Osteoblast (primary cell): ENCODE results near the gene SORCS2. TPM values are rescaled to one million over a fixed set of nuclear protein-coding genes. Genes with fewer than 3 reads are reported as not detected.
A peak's percentile ranks its signal among the peaks of the same experiment; 100 is the strongest.

Experiments used
- DNase-seq: peaks from one replicate; pipeline ENCODE4 v3.0.0; 2011; ENCODE audit warnings: low spot score, mixed read lengths; ENCODE audit not compliant: insufficient read length; ENCODE audit errors: missing footprints
- H2AFZ ChIP-seq: 2 replicates; pipeline ENCODE4 v1.6.0; 2011; ENCODE audit warnings: mild to moderate bottlenecking, low read length
- H3K27ac ChIP-seq: 2 replicates; pipeline ENCODE4 v1.5.1; 2011; ENCODE audit warnings: mild to moderate bottlenecking, low read depth, low read length, moderate library complexity
- H3K27me3 ChIP-seq: 2 replicates; pipeline ENCODE4 v1.6.0; 2012; ENCODE audit warnings: mild to moderate bottlenecking, control low read depth, inconsistent platforms, low read length, moderate library complexity; ENCODE audit not compliant: insufficient read depth
- H3K36me3 ChIP-seq: 2 replicates; pipeline ENCODE4 v1.5.1; 2011; ENCODE audit warnings: mild to moderate bottlenecking, low read length, control low read depth, moderate library complexity; ENCODE audit not compliant: insufficient read depth
- H3K4me1 ChIP-seq: 2 replicates; pipeline ENCODE4 v1.5.1; 2011; ENCODE audit warnings: mild to moderate bottlenecking, low read length, control low read depth, moderate library complexity; ENCODE audit not compliant: insufficient read depth
- H3K4me2 ChIP-seq: 2 replicates; pipeline ENCODE4 v1.6.0; 2011; ENCODE audit warnings: mild to moderate bottlenecking, low read length; ENCODE audit not compliant: insufficient read depth
- H3K4me3 ChIP-seq: fragments of 200-600 bp; sonication (generic); 3 replicates; pipeline ENCODE4 v1.5.1; 2012; ENCODE audit warnings: mild to moderate bottlenecking, low read length, inconsistent platforms; ENCODE audit not compliant: insufficient read depth
- H3K79me2 ChIP-seq: 2 replicates; pipeline ENCODE4 v1.6.0; 2012; ENCODE audit warnings: mild to moderate bottlenecking, low read length, control low read depth, inconsistent platforms; ENCODE audit not compliant: insufficient read depth
- H3K9me3 ChIP-seq: 2 replicates; pipeline ENCODE4 v1.5.1; 2011; ENCODE audit warnings: low read depth, low read length, control low read depth
- H4K20me1 ChIP-seq: 2 replicates; pipeline ENCODE4 v1.6.0; 2012; ENCODE audit warnings: mild to moderate bottlenecking, low read length, control low read depth; ENCODE audit not compliant: insufficient read depth
- CTCF ChIP-seq: IDR thresholded peaks from 2 replicates; pipeline ENCODE4 v1.5.1; 2011; ENCODE audit warnings: mild to moderate bottlenecking, low read depth, low read length, moderate library complexity; ENCODE audit errors: extremely low read depth
- total RNA-seq: library from RNA; depleted of rRNA; stranded (reverse); fragments of >200 nt; gene quantifications from 2 replicates; pipeline ENCODE4 v1.2.3, GENCODE V29; 2012

The SORCS2 gene
- total RNA-seq, 1 donor, result 9.0 TPM

DNA sequence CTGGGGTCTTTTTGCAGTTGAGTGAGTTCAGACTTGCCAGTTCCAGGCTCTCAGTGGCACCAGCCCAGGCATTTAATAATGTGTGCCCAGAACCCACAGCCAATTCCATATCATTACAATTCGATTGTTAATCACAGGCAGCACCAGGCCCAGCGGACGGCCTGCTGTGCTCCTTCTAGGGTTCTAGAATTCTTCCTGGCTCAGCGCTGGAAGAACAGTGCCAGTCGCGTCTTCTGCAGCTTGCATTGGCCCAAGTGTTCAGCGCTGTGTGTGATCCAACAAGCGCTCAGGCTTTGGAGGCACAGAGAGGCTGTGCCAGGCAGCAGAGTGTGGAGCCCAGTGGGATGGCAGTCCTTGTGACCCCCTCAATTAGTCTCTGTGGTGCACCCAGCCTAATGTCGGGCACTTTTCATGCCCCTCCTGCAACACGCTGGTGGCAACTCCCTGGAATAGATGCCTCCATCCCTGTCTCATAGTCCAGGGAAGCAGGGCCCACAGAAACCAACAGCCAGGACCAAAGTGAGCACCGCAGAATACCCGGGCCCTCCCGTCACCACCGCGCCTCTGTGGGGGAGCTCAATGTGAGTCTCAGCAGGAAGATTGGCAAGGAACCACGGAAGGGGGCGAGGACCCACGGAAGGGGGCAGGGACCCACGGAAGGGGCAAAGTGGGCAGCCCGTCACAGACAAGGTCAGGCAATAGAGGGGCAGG is 554.2 kb downstream of the SORCS2 start:
- H2AFZ ChIP-seq, result no peak overlapping the region
- H3K9me3 ChIP-seq, result no peaks in the 10 kb centered on the region
- H3K4me1 ChIP-seq, result peaks cover 18% of the 10 kb centered on the region
- no peaks in the 10 kb centered on the region for H3K27me3 ChIP-seq
- H3K27ac ChIP-seq, result no peak overlapping the region
- no peak for DNase-seq
- no peak overlapping the region for H3K4me3 ChIP-seq
- no peaks in the 10 kb centered on the region for H3K36me3 ChIP-seq
- no peaks in the 10 kb centered on the region for H3K79me2 ChIP-seq
- TF ChIP-seq CTCF, result no peak
- H4K20me1 ChIP-seq, result peaks cover 13% of the 10 kb centered on the region
- no peak overlapping the region for H3K4me2 ChIP-seq

- peaks cover 13% of the 10 kb centered on the region for H4K20me1 ChIP-seq
- peaks cover 18% of the 10 kb centered on the region for H3K4me1 ChIP-seq
- no peak overlapping the region for H3K4me2 ChIP-seq
- no peaks in the 10 kb centered on the region for H3K79me2 ChIP-seq
- no peaks in the 10 kb centered on the region for H3K36me3 ChIP-seq
- DNase-seq, result no peak
- no peak overlapping the region for H3K27ac ChIP-seq
- no peak overlapping the region for H2AFZ ChIP-seq
- no peaks in the 10 kb centered on the region for H3K9me3 ChIP-seq
- no peak overlapping the region for H3K4me3 ChIP-seq
- no peaks in the 10 kb centered on the region for H3K27me3 ChIP-seq
- TF ChIP-seq CTCF, result no peak
Observed at GRCh38 chr4:7747062-7747385, 554.7 kb downstream of the SORCS2 start.

- Histone ChIP-seq H2AFZ (no peak overlapping the region), H3K79me2 (no peaks in the 10 kb centered on the region), H3K4me2 (no peak overlapping the region), H3K27ac (no peak overlapping the region), H4K20me1 (peaks cover 13% of the 10 kb centered on the region), H3K4me3 (no peak overlapping the region), H3K27me3 (no peaks in the 10 kb centered on the region), H3K4me1 (peaks cover 18% of the 10 kb centered on the region), H3K36me3 (no peaks in the 10 kb centered on the region), H3K9me3 (no peaks in the 10 kb centered on the region)
- no peak for DNase-seq
- no peak for TF ChIP-seq CTCF
Observed at GRCh38 chr4:7747566-7747965, 555.2 kb downstream of the SORCS2 start.

DNA sequence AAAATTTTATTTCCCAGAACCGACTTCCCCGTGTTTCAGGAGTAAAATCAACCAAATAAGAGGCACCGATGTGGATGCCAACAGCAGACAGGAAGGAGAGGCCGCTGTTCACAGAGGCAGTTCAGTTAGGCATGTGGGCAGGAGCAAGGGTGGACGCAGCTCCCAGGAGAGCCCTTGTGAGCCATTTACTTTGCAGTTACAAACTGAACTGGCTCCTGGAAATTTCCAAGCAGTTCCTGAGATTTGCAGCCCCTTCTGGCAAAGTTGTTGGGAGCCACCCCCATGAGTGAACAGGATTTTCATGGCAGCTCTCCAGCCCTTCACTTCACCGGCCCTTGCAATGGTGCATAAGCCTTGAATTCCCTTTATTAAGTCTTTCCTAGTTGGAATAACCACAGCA is 558.2 kb downstream of the SORCS2 start:
- peaks cover 18% of the 10 kb centered on the region for H3K4me1 ChIP-seq
- H3K9me3 ChIP-seq, result no peaks in the 10 kb centered on the region
- no peaks in the 10 kb centered on the region for H3K27me3 ChIP-seq
- peak overlapping the region; percentile 13 for H3K4me2 ChIP-seq
- no peak overlapping the region for H2AFZ ChIP-seq
- no peak for DNase-seq
- no peak overlapping the region for H3K4me3 ChIP-seq
- peaks cover 16% of the 10 kb centered on the region for H4K20me1 ChIP-seq
- no peak for TF ChIP-seq CTCF
- no peak overlapping the region for H3K27ac ChIP-seq
- H3K79me2 ChIP-seq, result no peaks in the 10 kb centered on the region
- H3K36me3 ChIP-seq, result no peaks in the 10 kb centered on the region
